PFSK-1 (cell line): ENCODE measurements around the gene CARHSP1.

ENCODE experiments used
- FOXP2 ChIP-seq: optimal IDR thresholded peaks from 2 replicates; pipeline ENCODE3; 2011; ENCODE audit warnings: borderline replicate concordance, control low read depth, inconsistent platforms; ENCODE audit not compliant: insufficient read depth; ENCODE audit errors: extremely low read length, extremely low read depth
- POLR2AphosphoS5 ChIP-seq: IDR thresholded peaks from 2 replicates; pipeline ENCODE4 v1.6.1; 2012; ENCODE audit warnings: low read depth, mild to moderate bottlenecking, control low read depth, low read length, moderate library complexity
- REST ChIP-seq, 2 experiments: IDR thresholded peaks; 2 replicates each; pipeline versions ENCODE4 v1.6.1 to v1.8.0; 2011 to 2012; ENCODE audit warnings: low read depth in 2 of 2, low read length in 2 of 2, control low read depth in 1 of 2, inconsistent platforms in 1 of 2, mild to moderate bottlenecking in 1 of 2, moderate library complexity in 1 of 2; ENCODE audit not compliant: insufficient read depth in 1 of 2
- SIN3A ChIP-seq: IDR thresholded peaks from 2 replicates; pipeline ENCODE4 v1.6.1; 2012; ENCODE audit warnings: mild to moderate bottlenecking, low read length, moderate library complexity, borderline replicate concordance; ENCODE audit not compliant: insufficient read depth
- TAF1 ChIP-seq: IDR thresholded peaks from 2 replicates; pipeline ENCODE4 v1.6.1; 2012; ENCODE audit warnings: low read length, control low read depth, borderline replicate concordance; ENCODE audit not compliant: insufficient read depth

CARHSP1 gene

GRCh38 chr16:8869212-8869987 is 594 bp upstream of the CARHSP1 start:
- TF ChIP-seq REST (IDR thresholded peaks at IDR 0.05; ENCODE audit: insufficient read depth in 1 of 2, low read depth in 2 of 2, low read length in 2 of 2) (no peak), POLR2AphosphoS5 (no peak; the same call in 1 of the 2 replicates), SIN3A (no peak), TAF1 (no peak; the same call in 1 of the 2 replicates), FOXP2 (no peak)

GRCh38 chr16:8867932-8868415 is 832 bp downstream of the CARHSP1 start:
- no peak for TF ChIP-seq SIN3A
- TF ChIP-seq FOXP2 = no peak
- no peak for TF ChIP-seq POLR2AphosphoS5
- TF ChIP-seq REST (IDR thresholded peaks at IDR 0.05; ENCODE audit: insufficient read depth in 1 of 2, low read depth in 2 of 2, low read length in 2 of 2) = no peak
- no peak for TF ChIP-seq TAF1

GRCh38 chr16:8867216-8867931 is 1.4 kb downstream of the CARHSP1 start:
- TF ChIP-seq POLR2AphosphoS5 (no peak), SIN3A (no peak), FOXP2 (no peak), TAF1 (no peak), REST (IDR thresholded peaks at IDR 0.05; ENCODE audit: insufficient read depth in 1 of 2, low read depth in 2 of 2, low read length in 2 of 2) (no peak)

GRCh38 chr16:8866884-8867215 is 2.0 kb downstream of the CARHSP1 start:
- TF ChIP-seq SIN3A (no peak), REST (IDR thresholded peaks at IDR 0.05; ENCODE audit: insufficient read depth in 1 of 2, low read depth in 2 of 2, low read length in 2 of 2) (no peak), POLR2AphosphoS5 (no peak), FOXP2 (no peak), TAF1 (no peak)
